Stimulated activated CD8-positive, alpha-beta memory T cell treated with anti-CD3 and anti-CD28 coated beads, Interleukin-12 subunit alpha, Interleukin-12 subunit beta, amount 100 ng/mL, for 24 hours (primary cell): ENCODE measurements around the gene BCAS3.

ENCODE experiments used
- DNase-seq: peaks from one replicate; pipeline ENCODE4 v3.0.0-alpha.2; 2020; ENCODE audit errors: extremely low read depth

BCAS3 gene

GRCh38 chr17:61395983-61396585, 718.4 kb downstream of the BCAS3 start:
- no peak for DNase-seq

GRCh38 chr17:61396586-61397085, 719.0 kb downstream of the BCAS3 start:
- no peak for DNase-seq

- no peak for DNase-seq
Measured at GRCh38 chr17:61397086-61397842, 719.6 kb downstream of the BCAS3 start.

GRCh38 chr17:61398721-61399130, 721.1 kb downstream of the BCAS3 start:
- no peak for DNase-seq

GRCh38 chr17:61399131-61400065, 721.7 kb downstream of the BCAS3 start, which contains the start of gene TBX2:
Gene TBX2, plus strand, starts transcription at chr17:61399843. Its CDS starts 334 bp downstream, at chr17:61400177.
- DNase-seq: no peak

- no peak for DNase-seq
Measured at GRCh38 chr17:61400066-61400716, 722.5 kb downstream of the BCAS3 start.

GRCh38 chr17:61400717-61401388, 723.2 kb downstream of the BCAS3 start:
- no peak for DNase-seq

GRCh38 chr17:61401389-61402072, 723.9 kb downstream of the BCAS3 start:
- no peak for DNase-seq

GRCh38 chr17:61402073-61402541, 724.5 kb downstream of the BCAS3 start:
- no peak for DNase-seq

GRCh38 chr17:61402978-61403800, 725.5 kb downstream of the BCAS3 start:
- DNase-seq: no peak

- DNase-seq: no peak
Measured at GRCh38 chr17:61403801-61404662, 726.4 kb downstream of the BCAS3 start.

GRCh38 chr17:61404663-61404912, 726.9 kb downstream of the BCAS3 start:
- DNase-seq: no peak

GRCh38 chr17:61404913-61405685, 727.4 kb downstream of the BCAS3 start:
- DNase-seq: no peak

GRCh38 chr17:61405686-61406536, 728.3 kb downstream of the BCAS3 start:
- no peak for DNase-seq

- DNase-seq: no peak
Measured at GRCh38 chr17:61406537-61406845, 728.8 kb downstream of the BCAS3 start.

GRCh38 chr17:61406971-61407911, 729.6 kb downstream of the BCAS3 start:
- no peak for DNase-seq
